KG1 (cell line): ENCODE measurements around the gene TMEM255B.

ENCODE experiments used
- DNase-seq: peaks from one replicate; lab custom pipeline; 2025; lab: John Stamatoyannopoulos, UW

Gene TMEM255B

GRCh38 chr13:113768018-113768905 is 9.2 kb downstream of the TMEM255B start:
- no peak for DNase-seq

GRCh38 chr13:113769106-113769505 is 10.1 kb downstream of the TMEM255B start:
- no peak for DNase-seq

- no peak for DNase-seq
Observed at GRCh38 chr13:113769881-113770280, 10.9 kb downstream of the TMEM255B start.

GRCh38 chr13:113770441-113770840 is 11.4 kb downstream of the TMEM255B start:
- no peak for DNase-seq

GRCh38 chr13:113770937-113771336 is 11.9 kb downstream of the TMEM255B start:
- no peak for DNase-seq

GRCh38 chr13:113771709-113772331 is 12.8 kb downstream of the TMEM255B start:
- DNase-seq: no peak

- DNase-seq: no peak
Observed at GRCh38 chr13:113774177-113775107, 15.4 kb downstream of the TMEM255B start.

GRCh38 chr13:113775451-113776145 is 16.6 kb downstream of the TMEM255B start:
- DNase-seq: no peak

GRCh38 chr13:113776231-113777125 is 17.5 kb downstream of the TMEM255B start:
- no peak for DNase-seq

GRCh38 chr13:113777311-113778260 is 18.6 kb downstream of the TMEM255B start:
- DNase-seq: no peak

GRCh38 chr13:113781571-113781970 is 22.5 kb downstream of the TMEM255B start:
- DNase-seq: no peak

GRCh38 chr13:113782472-113782871 is 23.4 kb downstream of the TMEM255B start:
- no peak for DNase-seq

- no peak for DNase-seq
Observed at GRCh38 chr13:113783200-113783881, 24.3 kb downstream of the TMEM255B start.

GRCh38 chr13:113783966-113784644 is 25.1 kb downstream of the TMEM255B start:
- no peak for DNase-seq

- DNase-seq: no peak
Observed at GRCh38 chr13:113784645-113785024, 25.6 kb downstream of the TMEM255B start.

GRCh38 chr13:113785051-113786010 is 26.3 kb downstream of the TMEM255B start:
- DNase-seq: peak; percentile 8

GRCh38 chr13:113786262-113786841 is 27.3 kb downstream of the TMEM255B start:
- no peak for DNase-seq
